ENCODE measurements around the gene CYP2A7. TPM values are rescaled to one million over a fixed set of nuclear protein-coding genes. Genes with fewer than 3 reads are reported as not detected.

The CYP2A7 gene
- total and polyA plus RNA-seq, 2 of the 8 experiments (the other 6 are each of a cell fraction or from before 2014, with no cell fraction given) = 0.23 TPM; not detected in 1

DNA sequence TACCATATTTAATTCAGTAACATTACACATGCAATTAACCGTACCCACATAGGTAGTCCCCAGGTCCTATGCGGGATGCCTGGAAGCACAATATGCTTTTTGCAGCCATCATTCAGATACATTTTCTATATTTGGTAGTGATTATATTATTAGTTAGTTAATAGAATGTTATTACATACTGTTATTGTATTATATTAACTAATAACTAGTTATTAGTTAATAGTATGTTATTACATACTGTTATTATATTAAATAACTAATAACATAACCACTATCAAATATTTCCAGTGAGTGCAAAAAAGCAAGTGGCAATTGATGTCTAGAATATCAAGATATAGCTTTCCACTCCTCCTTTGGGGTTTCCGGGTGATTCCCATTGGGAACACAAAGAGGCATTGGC, 45.5 kb upstream of the CYP2A7 start:
- no peak overlapping the region for H2AK5ac ChIP-seq (ENCODE audit: low read depth, low read length)
- H3K4me3 ChIP-seq (ENCODE audit: extremely low read depth in 1 of 4, insufficient read depth in 2 of 4, low read depth in 3 of 4, low read length in 4 of 4) = no peak overlapping the region
- H3K56ac ChIP-seq (replicated peaks; ENCODE audit: insufficient read length, low read depth, low read length) = no peak overlapping the region
- H4K5ac ChIP-seq (ENCODE audit: insufficient read length, low read depth, low read length) = no peak overlapping the region
- H4K20me1 ChIP-seq (replicated peaks in 1 of 2; ENCODE audit: control insufficient read depth in 1 of 2, insufficient read depth in 2 of 2, low read length in 2 of 2) = no peaks in the 10 kb centered on the region
- no peak overlapping the region for H2BK12ac ChIP-seq (ENCODE audit: low read depth, low read length)
- WGBS, 2 experiments (ENCODE audit: extremely low coverage in 1 of 2, insufficient coverage in 1 of 2, insufficient read length in 1 of 2, insufficient replicate concordance in 2 of 2, low coverage in 1 of 2, low lambda C conversion rate in 2 of 2, missing lambda C conversion rate in 1 of 2) = 63% methylated on average over 3 of the region's 3 CpGs; no CpG with 5 or more reads in 1 of the 2 experiments
- no peak overlapping the region for H2BK15ac ChIP-seq (ENCODE audit: low read length)
- no peaks in the 10 kb centered on the region for H3K79me1 ChIP-seq (ENCODE audit: low read depth, low read length)
- H3K27ac ChIP-seq (ENCODE audit: low read depth, low read length) = no peak overlapping the region
- H4K8ac ChIP-seq (ENCODE audit: extremely low read depth, insufficient read depth, low read length) = no peak overlapping the region
- DNase-seq (ENCODE audit: low read depth in 1 of 2, low spot score in 2 of 2) = no peak
- no peak overlapping the region for H3K23ac ChIP-seq (ENCODE audit: insufficient read length)
- no peak for FAIRE-seq
- no peak overlapping the region for H3K14ac ChIP-seq (ENCODE audit: insufficient read length)
- H3K9ac ChIP-seq (replicated peaks in 1 of 4; ENCODE audit: extremely low read depth in 1 of 4, low read depth in 3 of 4, low read length in 3 of 4) = no peak overlapping the region
- H2AFZ ChIP-seq (ENCODE audit: low read length) = no peak overlapping the region
- H3K36me3 ChIP-seq (ENCODE audit: control insufficient read depth in 2 of 4, insufficient read depth in 4 of 4, low read length in 3 of 4) = no peaks in the 10 kb centered on the region
- no peak overlapping the region for H2BK5ac ChIP-seq (ENCODE audit: low read depth, low read length)
- no peak overlapping the region for H3K4me2 ChIP-seq (ENCODE audit: insufficient read depth in 1 of 2, low read depth in 2 of 2, low read length in 2 of 2)
- no peak overlapping the region for H2BK120ac ChIP-seq (replicated peaks; ENCODE audit: low read depth, low read length)
- H3K79me2 ChIP-seq (ENCODE audit: control insufficient read depth in 1 of 2, insufficient read depth in 2 of 2, low read length in 2 of 2) = no peaks in the 10 kb centered on the region
- no peak overlapping the region for H2BK20ac ChIP-seq (ENCODE audit: low read length)
- H3K4me1 ChIP-seq (replicated peaks in 1 of 4; ENCODE audit: control insufficient read depth in 3 of 4, insufficient read depth in 4 of 4, low read length in 3 of 4) = peaks cover 0 to 3% (median 0%) of the 10 kb centered on the region in 4 experiments; a peak in 2 of 7 replicates
- H3K23me2 ChIP-seq (ENCODE audit: low read depth, low read length) = no peaks in the 10 kb centered on the region
- H4K91ac ChIP-seq (replicated peaks; ENCODE audit: insufficient read length, low read length) = no peak overlapping the region
- H3K27me3 ChIP-seq (replicated peaks in 1 of 4; ENCODE audit: control insufficient read depth in 3 of 4, extremely low read depth in 1 of 4, insufficient read depth in 3 of 4, low read length in 3 of 4) = no peaks in the 10 kb centered on the region; a peak in 1 of 7 replicates
- H3K4ac ChIP-seq (replicated peaks; ENCODE audit: insufficient read length, low read depth, low read length) = no peak overlapping the region
- ChIA-PET CTCF (ENCODE audit: partially characterized antibody) (interaction anchor here (1.0 kb wide), 2 partner anchors 24 to 47 kb away, joined by 3 read pairs; no protein-coding TSS in a partner anchor), POLR2A (ENCODE audit: partially characterized antibody) (no interaction called here)
- H3K18ac ChIP-seq (ENCODE audit: extremely low read depth, low read length) = no peak overlapping the region
- no peaks in the 10 kb centered on the region for H3K9me3 ChIP-seq (ENCODE audit: insufficient read depth in 2 of 2, low read depth in 1 of 2, low read length in 1 of 2)
- TF ChIP-seq RAD21 (IDR thresholded peaks at IDR 0.05 in 1 of 2, conservative IDR thresholded peaks at IDR 0.05 in 1 of 2; ENCODE audit: low read depth in 2 of 2, low read length in 2 of 2) (no peak), SAP30 (IDR thresholded peaks at IDR 0.05; ENCODE audit: insufficient read depth, insufficient replicate concordance, low read length) (no peak), POU5F1 (IDR thresholded peaks at IDR 0.05; ENCODE audit: low read depth, low read length) (no peak)
